ENCODE measurements around the gene TRIM71.
"Not testable (repeated sequence)": the region's sequence is repeated elsewhere in the genome, so short reads cannot be mapped to it uniquely, and the experiment has no call there.

Gene TRIM71

GRCh38 chr3:32891365-32891764 is 73.6 kb downstream of the TRIM71 start:
- Histone ChIP-seq H3K9me3 (ENCODE audit: control insufficient read depth in 2 of 2, low read length in 2 of 2) (no peaks in the 10 kb centered on the region), H3K9ac (ENCODE audit: low read length in 2 of 2) (no peak overlapping the region), H3K27ac (ENCODE audit: low read length) (no peak overlapping the region), H3K4me1 (ENCODE audit: control insufficient read depth, insufficient read depth, low read length) (no peaks in the 10 kb centered on the region), H3K36me3 (ENCODE audit: control insufficient read depth in 2 of 2, insufficient read depth in 2 of 2, low read length in 2 of 2) (no peaks in the 10 kb centered on the region), H3K4me3 (ENCODE audit: low read length in 2 of 2) (no peak overlapping the region), H3K27me3 (ENCODE audit: control insufficient read depth in 1 of 2, insufficient read depth in 2 of 2, low read length in 2 of 2) (peaks cover 2 to 3% of the 10 kb centered on the region in 2 donors)

GRCh38 chr3:32892625-32893598 is 75.1 kb downstream of the TRIM71 start:
- Histone ChIP-seq H3K9me3 (ENCODE audit: control insufficient read depth in 2 of 2, low read length in 2 of 2) (no peaks in the 10 kb centered on the region), H3K4me3 (ENCODE audit: low read length in 2 of 2) (no peak overlapping the region), H3K9ac (ENCODE audit: low read length in 2 of 2) (no peak overlapping the region), H3K36me3 (ENCODE audit: control insufficient read depth in 2 of 2, insufficient read depth in 2 of 2, low read length in 2 of 2) (no peaks in the 10 kb centered on the region), H3K27ac (ENCODE audit: low read length) (no peak overlapping the region), H3K27me3 (ENCODE audit: control insufficient read depth in 1 of 2, insufficient read depth in 2 of 2, low read length in 2 of 2) (peaks cover 2 to 5% of the 10 kb centered on the region in 2 donors), H3K4me1 (ENCODE audit: control insufficient read depth, insufficient read depth, low read length) (no peaks in the 10 kb centered on the region)

- H3K27ac ChIP-seq (ENCODE audit: low read length): no peak overlapping the region
- H3K4me3 ChIP-seq (ENCODE audit: low read length in 2 of 2): no peak overlapping the region
- no peaks in the 10 kb centered on the region for H3K36me3 ChIP-seq (ENCODE audit: control insufficient read depth in 2 of 2, insufficient read depth in 2 of 2, low read length in 2 of 2)
- no peaks in the 10 kb centered on the region for H3K4me1 ChIP-seq (ENCODE audit: control insufficient read depth, insufficient read depth, low read length)
- no peak overlapping the region for H3K9ac ChIP-seq (ENCODE audit: low read length in 2 of 2)
- no peaks in the 10 kb centered on the region for H3K9me3 ChIP-seq (ENCODE audit: control insufficient read depth in 2 of 2, low read length in 2 of 2)
- peaks cover 4 to 7% of the 10 kb centered on the region in 2 donors for H3K27me3 ChIP-seq (ENCODE audit: control insufficient read depth in 1 of 2, insufficient read depth in 2 of 2, low read length in 2 of 2)
These were observed 77.2 kb downstream of the TRIM71 start for GRCh38 chr3:32894977-32895376.

DNA sequence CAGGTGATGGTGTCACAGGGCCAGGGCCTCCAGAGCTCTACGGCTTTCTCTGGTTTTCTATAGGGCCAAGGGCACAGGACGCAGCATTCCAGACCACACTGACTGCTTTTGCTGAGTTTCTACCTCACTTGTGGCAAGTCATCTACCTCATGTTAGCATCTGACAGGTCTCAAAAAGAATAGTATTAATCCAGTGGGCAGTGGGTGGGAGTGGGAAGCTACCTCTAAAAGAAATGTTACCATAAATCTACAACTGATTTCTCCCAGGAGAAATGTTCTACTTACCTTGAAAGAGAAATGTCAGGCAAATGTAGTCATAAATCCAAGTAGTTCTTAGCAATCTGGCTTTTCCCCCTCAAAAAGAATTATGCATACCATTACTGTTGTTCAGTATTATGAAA is 77.9 kb downstream of the TRIM71 start:
- Histone ChIP-seq H3K27me3 (ENCODE audit: control insufficient read depth in 1 of 2, insufficient read depth in 2 of 2, low read length in 2 of 2) (peaks cover 4 to 8% of the 10 kb centered on the region in 2 donors), H3K9me3 (ENCODE audit: control insufficient read depth in 2 of 2, low read length in 2 of 2) (no peaks in the 10 kb centered on the region), H3K36me3 (ENCODE audit: control insufficient read depth in 2 of 2, insufficient read depth in 2 of 2, low read length in 2 of 2) (no peaks in the 10 kb centered on the region), H3K4me1 (ENCODE audit: control insufficient read depth, insufficient read depth, low read length) (no peaks in the 10 kb centered on the region), H3K9ac (ENCODE audit: low read length in 2 of 2) (no peak overlapping the region), H3K4me3 (ENCODE audit: low read length in 2 of 2) (no peak overlapping the region), H3K27ac (ENCODE audit: low read length) (no peak overlapping the region)

DNA sequence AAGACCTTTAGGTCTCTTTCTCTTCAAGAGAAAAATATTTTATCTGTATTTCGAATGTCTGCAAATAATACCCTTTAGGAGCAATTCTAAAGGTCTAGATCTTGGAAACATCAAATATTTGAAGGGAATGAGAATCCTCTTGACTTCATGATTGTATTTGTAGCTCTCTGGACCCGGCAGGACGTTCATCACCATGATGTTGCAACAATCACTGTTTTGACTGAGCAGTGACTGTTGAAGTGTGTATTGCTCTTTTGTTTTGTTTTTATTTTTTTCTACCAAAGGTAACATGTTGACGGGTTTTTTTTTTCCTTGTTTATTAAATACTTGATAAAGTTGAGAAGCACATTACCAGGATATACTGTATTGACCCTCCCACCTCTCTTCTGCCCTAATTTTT is 78.3 kb downstream of the TRIM71 start:
- Histone ChIP-seq H3K4me3 (ENCODE audit: low read length in 2 of 2) (no peak overlapping the region), H3K36me3 (ENCODE audit: control insufficient read depth in 2 of 2, insufficient read depth in 2 of 2, low read length in 2 of 2) (no peaks in the 10 kb centered on the region), H3K9ac (ENCODE audit: low read length in 2 of 2) (no peak overlapping the region), H3K4me1 (ENCODE audit: control insufficient read depth, insufficient read depth, low read length) (no peaks in the 10 kb centered on the region), H3K27me3 (ENCODE audit: control insufficient read depth in 1 of 2, insufficient read depth in 2 of 2, low read length in 2 of 2) (peaks cover 4 to 8% of the 10 kb centered on the region in 2 donors), H3K9me3 (ENCODE audit: control insufficient read depth in 2 of 2, low read length in 2 of 2) (no peaks in the 10 kb centered on the region), H3K27ac (ENCODE audit: low read length) (no peak overlapping the region)

- Histone ChIP-seq H3K9me3 (ENCODE audit: control insufficient read depth in 2 of 2, low read length in 2 of 2) (no peaks in the 10 kb centered on the region), H3K27ac (ENCODE audit: low read length) (no peak overlapping the region), H3K36me3 (ENCODE audit: control insufficient read depth in 2 of 2, insufficient read depth in 2 of 2, low read length in 2 of 2) (no peaks in the 10 kb centered on the region), H3K27me3 (ENCODE audit: control insufficient read depth in 1 of 2, insufficient read depth in 2 of 2, low read length in 2 of 2) (peaks cover 4 to 8% of the 10 kb centered on the region in 2 donors), H3K4me3 (ENCODE audit: low read length in 2 of 2) (no peak overlapping the region), H3K9ac (ENCODE audit: low read length in 2 of 2) (no peak overlapping the region), H3K4me1 (ENCODE audit: control insufficient read depth, insufficient read depth, low read length) (no peaks in the 10 kb centered on the region)
These were observed 79.3 kb downstream of the TRIM71 start for GRCh38 chr3:32897001-32897601.

GRCh38 chr3:32897981-32898623 is 80.3 kb downstream of the TRIM71 start:
- H3K9me3 ChIP-seq (ENCODE audit: control insufficient read depth in 2 of 2, low read length in 2 of 2): no peaks in the 10 kb centered on the region
- no peak overlapping the region for H3K27ac ChIP-seq (ENCODE audit: low read length)
- H3K4me3 ChIP-seq (ENCODE audit: low read length in 2 of 2): no peak overlapping the region
- no peaks in the 10 kb centered on the region for H3K4me1 ChIP-seq (ENCODE audit: control insufficient read depth, insufficient read depth, low read length)
- no peak overlapping the region for H3K9ac ChIP-seq (ENCODE audit: low read length in 2 of 2)
- H3K27me3 ChIP-seq (ENCODE audit: control insufficient read depth in 1 of 2, insufficient read depth in 2 of 2, low read length in 2 of 2): peaks cover 6 to 7% of the 10 kb centered on the region in 2 donors
- no peaks in the 10 kb centered on the region for H3K36me3 ChIP-seq (ENCODE audit: control insufficient read depth in 2 of 2, insufficient read depth in 2 of 2, low read length in 2 of 2)

DNA sequence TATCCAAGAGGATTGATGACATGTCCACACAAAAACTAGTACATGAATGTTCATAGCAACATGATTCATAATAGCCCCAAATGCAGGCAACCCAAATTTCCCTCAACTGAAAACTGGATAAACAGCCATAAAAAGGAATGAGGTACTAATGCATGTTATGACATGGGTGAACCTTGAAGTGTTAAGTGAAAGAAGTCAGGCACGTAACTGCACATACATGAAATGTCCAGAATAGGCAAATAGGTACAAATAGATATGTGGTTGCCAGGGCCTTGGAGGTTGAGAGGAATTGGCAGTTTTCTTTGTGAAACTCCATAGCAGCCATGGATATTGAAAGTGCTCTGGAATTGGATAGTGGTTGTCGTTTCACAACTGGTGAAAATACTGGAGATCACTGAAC is 81.5 kb downstream of the TRIM71 start:
- H3K27me3 ChIP-seq (ENCODE audit: control insufficient read depth in 1 of 2, insufficient read depth in 2 of 2, low read length in 2 of 2): peaks cover 6 to 7% of the 10 kb centered on the region in 2 donors
- H3K4me1 ChIP-seq (ENCODE audit: control insufficient read depth, insufficient read depth, low read length): no peaks in the 10 kb centered on the region
- H3K9me3 ChIP-seq (ENCODE audit: control insufficient read depth in 2 of 2, low read length in 2 of 2): no peaks in the 10 kb centered on the region
- no peak overlapping the region for H3K4me3 ChIP-seq (ENCODE audit: low read length in 2 of 2)
- H3K9ac ChIP-seq (ENCODE audit: low read length in 2 of 2): no peak overlapping the region
- no peak overlapping the region for H3K27ac ChIP-seq (ENCODE audit: low read length)
- H3K36me3 ChIP-seq (ENCODE audit: control insufficient read depth in 2 of 2, insufficient read depth in 2 of 2, low read length in 2 of 2): no peaks in the 10 kb centered on the region

GRCh38 chr3:32901005-32901932 is 83.5 kb downstream of the TRIM71 start:
- Histone ChIP-seq H3K27ac (ENCODE audit: low read length) (no peak overlapping the region), H3K9me3 (ENCODE audit: control insufficient read depth in 2 of 2, low read length in 2 of 2) (no peaks in the 10 kb centered on the region), H3K4me1 (ENCODE audit: control insufficient read depth, insufficient read depth, low read length) (no peaks in the 10 kb centered on the region), H3K4me3 (ENCODE audit: low read length in 2 of 2) (no peak overlapping the region), H3K27me3 (ENCODE audit: control insufficient read depth in 1 of 2, insufficient read depth in 2 of 2, low read length in 2 of 2) (peaks cover 6 to 7% of the 10 kb centered on the region in 2 donors), H3K36me3 (ENCODE audit: control insufficient read depth in 2 of 2, insufficient read depth in 2 of 2, low read length in 2 of 2) (no peaks in the 10 kb centered on the region), H3K9ac (ENCODE audit: low read length in 2 of 2) (no peak overlapping the region)

DNA sequence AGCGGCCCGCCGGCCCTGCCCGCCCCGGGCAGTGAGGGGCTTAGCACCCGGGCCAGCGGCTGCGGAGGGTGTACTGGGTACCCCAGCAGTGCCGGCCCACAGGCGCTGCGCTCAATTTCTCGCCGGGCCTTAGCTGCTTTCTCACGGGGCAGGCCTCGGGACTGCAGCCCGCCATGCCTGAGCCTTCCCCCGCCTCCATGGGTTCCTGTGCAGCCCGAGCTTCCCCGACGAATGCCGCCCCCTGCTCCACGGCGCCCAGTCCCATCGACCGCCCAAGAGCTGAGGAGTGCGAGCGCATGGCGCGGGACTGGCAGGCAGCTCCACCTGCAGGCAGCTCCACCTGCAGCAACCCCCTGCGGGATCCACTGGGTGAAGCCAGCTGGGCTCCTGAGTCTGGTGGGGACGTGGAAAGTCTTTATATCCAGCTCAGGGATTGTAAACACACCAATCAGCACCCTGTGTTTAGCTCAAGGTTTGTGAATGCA is 85.1 kb downstream of the TRIM71 start:
- H3K27me3 ChIP-seq (ENCODE audit: control insufficient read depth in 1 of 2, insufficient read depth in 2 of 2, low read length in 2 of 2); H3K4me1 ChIP-seq (ENCODE audit: control insufficient read depth, insufficient read depth, low read length): not testable (repeated sequence)
- peak overlapping the region in 1 of 2 donors; percentile 40 for H3K4me3 ChIP-seq (ENCODE audit: low read length in 2 of 2)

More for the DNA sequence above, 85.1 kb downstream of the TRIM71 start:
- H3K9me3 ChIP-seq (ENCODE audit: control insufficient read depth in 2 of 2, low read length in 2 of 2); H3K9ac ChIP-seq (ENCODE audit: low read length in 2 of 2); H3K36me3 ChIP-seq (ENCODE audit: control insufficient read depth in 2 of 2, insufficient read depth in 2 of 2, low read length in 2 of 2); H3K27ac ChIP-seq (ENCODE audit: low read length): not testable (repeated sequence)

All from stomach smooth muscle (tissue), 2 donors.